MCF 10A (cell line): Measurements from ENCODE around the gene POLN. TPM values are rescaled to one million over a fixed set of nuclear protein-coding genes. Genes with fewer than 3 reads are reported as not detected.

Source experiments
- BruUV-seq: library from RNA; stranded (reverse); fragments of 400-500 nt; replicated peaks from 2 replicates; lab custom pipeline; 2021; lab: Mats Ljungman, UMichigan
- CTCF ChIA-PET: fragments of 300-600 bp; sonication (Branson Sonifier 250); formaldehyde crosslinking; extraction: SDS; loops from one replicate; lab custom pipeline; 2021; ENCODE audit warnings: antibody characterized with exemption, inconsistent platforms; lab: Yijun Ruan, JAX
- POLR2A ChIA-PET: fragments of 300-600, 350-650 bp; sonication (Branson Sonifier 250); formaldehyde crosslinking; extraction: SDS; loops from one replicate; lab custom pipeline; 2020; ENCODE audit warnings: antibody characterized with exemption, inconsistent platforms; lab: Yijun Ruan, JAX
- DNase-seq: peaks from one replicate; pipeline ENCODE4 v3.0.0-alpha.2; 2018; ENCODE audit not compliant: unreplicated experiment
- H3K27ac Mint-ChIP-seq: one replicate; pipeline ENCODE4 v1.8.0; 2022; ENCODE audit warnings: mild to moderate bottlenecking, low read depth, mixed read lengths; ENCODE audit not compliant: unreplicated experiment
- H3K27me3 Mint-ChIP-seq: one replicate; pipeline ENCODE4 v1.8.0; 2022; ENCODE audit warnings: mixed read lengths; ENCODE audit not compliant: insufficient read depth, unreplicated experiment
- H3K36me3 Mint-ChIP-seq: one replicate; pipeline ENCODE4 v1.8.0; 2022; ENCODE audit warnings: mild to moderate bottlenecking, moderate library complexity, mixed read lengths; ENCODE audit not compliant: insufficient read depth, unreplicated experiment
- H3K4me1 Mint-ChIP-seq: one replicate; pipeline ENCODE4 v1.8.0; 2022; ENCODE audit warnings: mixed read lengths; ENCODE audit not compliant: insufficient read depth, unreplicated experiment
- H3K4me3 Mint-ChIP-seq: one replicate; pipeline ENCODE4 v1.8.0; 2022; ENCODE audit warnings: mild to moderate bottlenecking, moderate library complexity, mixed read lengths; ENCODE audit not compliant: unreplicated experiment
- H3K9me3 Mint-ChIP-seq: one replicate; pipeline ENCODE4 v1.8.0; 2022; ENCODE audit warnings: mixed read lengths; ENCODE audit not compliant: unreplicated experiment
- CTCF ChIP-seq: fragments of 200-600 bp; IDR thresholded peaks from one replicate; pipeline ENCODE4 v1.8.0; 2022; ENCODE audit warnings: antibody characterized with exemption, mild to moderate bottlenecking; ENCODE audit not compliant: unreplicated experiment
- intact Hi-C: fragments of 100-400 bp; cut with micrococcal nuclease; formaldehyde crosslinking; loops from 2 replicates; pipeline ENCODE4 v1.14.1; 2022
- total RNA-seq: library from RNA; stranded (reverse); gene quantifications from 2 replicates; pipeline ENCODE4 v1.2.3, GENCODE V29; 2022

Gene POLN
- total RNA-seq, 1 experiment from 2014 or later = 3.1 TPM

DNA sequence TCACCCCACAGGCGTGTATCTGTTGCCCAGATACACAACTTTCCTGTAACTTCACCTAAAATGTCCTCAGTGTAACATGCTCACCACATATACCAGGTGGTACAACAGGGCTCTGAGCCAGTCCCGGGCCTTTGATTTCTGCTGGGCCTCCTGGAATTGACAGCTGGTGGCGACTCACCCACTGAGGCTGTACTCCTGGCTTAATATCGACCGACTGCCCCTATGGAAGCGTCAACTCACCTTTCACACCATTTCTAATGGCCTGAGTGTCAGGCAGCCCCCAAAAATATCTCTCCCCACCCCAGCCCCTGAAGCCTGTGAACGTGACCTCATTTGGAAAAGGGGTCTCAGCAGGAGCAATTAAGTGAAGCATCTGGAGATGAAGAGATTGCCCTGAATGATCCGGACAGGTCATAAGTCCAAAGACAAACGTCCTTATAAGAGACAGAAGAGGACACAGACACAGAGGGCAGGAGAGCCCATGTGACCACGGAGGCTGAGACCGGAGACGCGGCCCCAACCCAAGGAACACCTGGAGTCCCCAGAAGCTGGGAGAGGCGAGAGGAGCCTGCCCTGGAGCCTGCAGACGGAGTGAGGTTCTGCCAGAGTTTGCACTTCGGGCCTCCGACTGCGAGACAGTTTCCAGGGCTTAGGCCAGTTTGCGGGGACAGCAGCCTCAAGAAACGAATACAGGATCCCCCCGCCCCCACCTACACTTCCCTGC, 32.6 kb upstream of the POLN start:
- Mint-ChIP-seq H3K27ac (no peak overlapping the region), H3K27me3 (no peaks in the 10 kb centered on the region), H3K4me1 (no peaks in the 10 kb centered on the region), H3K4me3 (no peak overlapping the region), H3K36me3 (peaks cover 6% of the 10 kb centered on the region), H3K9me3 (no peaks in the 10 kb centered on the region)
- ChIA-PET CTCF (no interaction called here), POLR2A (no interaction called here)
- no TSS peak for BruUV-seq
- TF ChIP-seq CTCF = no peak
- intact Hi-C loops = no loop called here
- no peak for DNase-seq

DNA sequence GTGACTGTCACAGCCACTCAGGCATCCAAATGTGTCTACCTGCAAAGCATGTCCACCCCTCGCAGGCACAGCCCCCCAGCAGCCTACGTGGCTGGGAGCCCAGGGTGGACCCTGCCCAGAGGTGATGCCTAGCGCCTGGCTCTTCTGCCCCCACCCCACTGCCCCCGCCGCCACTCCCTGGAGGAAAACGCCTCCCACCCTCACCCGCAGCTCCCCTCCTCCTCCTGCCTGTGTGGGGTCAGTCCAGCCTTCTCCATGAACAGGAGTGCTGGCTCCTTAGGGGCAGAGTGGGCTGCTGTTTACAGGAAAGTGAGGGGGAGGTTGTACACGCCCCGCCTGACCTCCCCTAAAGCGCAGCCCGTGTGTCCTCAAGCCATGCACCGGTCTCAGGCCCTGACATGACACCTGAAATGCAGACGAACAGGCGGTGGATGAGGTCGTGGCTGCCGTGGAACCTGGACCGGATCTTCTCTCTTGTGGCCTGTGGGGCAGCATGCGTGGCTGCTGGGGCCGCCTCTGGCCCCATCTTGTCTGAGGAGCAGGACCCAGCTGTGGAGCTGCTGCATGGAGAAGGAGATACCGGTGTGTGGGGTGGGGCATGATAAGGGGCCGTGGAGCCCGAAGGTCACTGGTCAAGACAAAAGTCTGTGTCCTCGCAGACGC, 31.9 kb upstream of the POLN start:
- Mint-ChIP-seq H3K4me1 (no peaks in the 10 kb centered on the region), H3K9me3 (no peaks in the 10 kb centered on the region), H3K4me3 (no peak overlapping the region), H3K27ac (no peak overlapping the region), H3K36me3 (peaks cover 6% of the 10 kb centered on the region), H3K27me3 (no peaks in the 10 kb centered on the region)
- BruUV-seq = no TSS peak
- CTCF ChIA-PET = no interaction called here
- TF ChIP-seq CTCF = no peak
- POLR2A ChIA-PET = no interaction called here
- DNase-seq = no peak
- intact Hi-C loops = no loop called here

- Mint-ChIP-seq H3K9me3 (no peaks in the 10 kb centered on the region), H3K36me3 (peaks cover 6% of the 10 kb centered on the region), H3K4me3 (no peak overlapping the region), H3K27ac (no peak overlapping the region), H3K4me1 (no peaks in the 10 kb centered on the region), H3K27me3 (no peaks in the 10 kb centered on the region)
- ChIA-PET CTCF (no interaction called here), POLR2A (no interaction called here)
- no peak for TF ChIP-seq CTCF
- BruUV-seq = no TSS peak
- no peak for DNase-seq
- intact Hi-C loops = no loop called here
Observed at GRCh38 chr4:2273221-2273620, 31.3 kb upstream of the POLN start.

- ChIA-PET POLR2A (no interaction called here), CTCF (no interaction called here)
- Mint-ChIP-seq H3K9me3 (no peaks in the 10 kb centered on the region), H3K4me1 (no peaks in the 10 kb centered on the region), H3K36me3 (peaks cover 5% of the 10 kb centered on the region), H3K27me3 (no peaks in the 10 kb centered on the region), H3K4me3 (no peak overlapping the region), H3K27ac (no peak overlapping the region)
- intact Hi-C loops = no loop called here
- no peak for DNase-seq
- no peak for TF ChIP-seq CTCF
- no TSS peak for BruUV-seq
Observed at GRCh38 chr4:2272828-2273120, 30.9 kb upstream of the POLN start.
